K562 (cell line): ENCODE measurements around the gene PIP4K2A. TPM values are rescaled to one million over a fixed set of nuclear protein-coding genes. Genes with fewer than 3 reads are reported as not detected.

Source experiments
- EP400 ChIP-seq: fragments of 450-650 bp; IDR thresholded peaks from 2 replicates; pipeline ENCODE4 v1.6.1; 2017; ENCODE audit warnings: antibody characterized with exemption, mild to moderate bottlenecking, moderate library complexity
- NBN ChIP-seq: fragments of 450-650 bp; IDR thresholded peaks from 2 replicates; pipeline ENCODE4 v1.6.1; 2016; ENCODE audit warnings: low read depth, mild to moderate bottlenecking
- NEUROD1 ChIP-seq: fragments of 150-350 bp; IDR thresholded peaks from 2 replicates; pipeline ENCODE4 v1.6.1; 2014; ENCODE audit warnings: borderline replicate concordance, low read length, low read depth; ENCODE audit not compliant: partially characterized antibody
- POU5F1 ChIP-seq: fragments of 150-350 bp; IDR thresholded peaks from 2 replicates; pipeline ENCODE4 v1.6.1; 2014; ENCODE audit warnings: borderline replicate concordance, low read length, low read depth, mild to moderate bottlenecking; ENCODE audit not compliant: partially characterized antibody
- SMARCA5 ChIP-seq: fragments of 450-650 bp; IDR thresholded peaks from 2 replicates; pipeline ENCODE4 v1.6.1; 2016
- TARDBP ChIP-seq: fragments of 450-650 bp; IDR thresholded peaks from 2 replicates; pipeline ENCODE4 v1.6.1; 2016
- TCF3 ChIP-seq: sonication (generic); formaldehyde crosslinking; IDR thresholded peaks from 2 replicates; pipeline ENCODE4 v1.4.0; 2020; ENCODE audit warnings: mild to moderate bottlenecking, missing genetic modification reagents
- ZBTB1 ChIP-seq: sonication (generic); formaldehyde crosslinking; IDR thresholded peaks from 2 replicates; pipeline ENCODE4 v1.8.1; 2023; ENCODE audit warnings: missing genetic modification reagents, low read depth, mild to moderate bottlenecking, borderline replicate concordance
- ZNF431 ChIP-seq: sonication (generic); formaldehyde crosslinking; IDR thresholded peaks from 2 replicates; pipeline ENCODE4 v1.8.0; 2022; ENCODE audit warnings: mild to moderate bottlenecking, missing genetic modification reagents
- ZNF57 ChIP-seq: fragments of 450-650 bp; formaldehyde crosslinking; IDR thresholded peaks from 2 replicates; pipeline ENCODE4 v1.4.0; 2020; ENCODE audit warnings: mild to moderate bottlenecking, moderate library complexity
- ZNF639 ChIP-seq, 2 experiments: fragments of 200-800 bp in 1 of 2; sonication (Bioruptor generic) in 1 of 2; sonication (generic) in 1 of 2; formaldehyde crosslinking in 1 of 2; IDR thresholded peaks in 1 of 2; conservative IDR thresholded peaks in 1 of 2; 2 replicates each; pipeline versions ENCODE4 v1.5.0 to v1.6.1; 2016 to 2020; ENCODE audit warnings: missing compliant biosample characterization in 1 of 2, missing genetic modification characterization in 1 of 2, missing genetic modification reagents in 1 of 2
- ZNF79 ChIP-seq: fragments of 250-450 bp; sonication (Bioruptor Pico); IDR thresholded peaks from 2 replicates; pipeline ENCODE4 v1.4.0; 2020; ENCODE audit warnings: low read depth, mild to moderate bottlenecking, moderate library complexity
- polyA plus RNA-seq, 8 experiments: library from polyadenylated mRNA; depleted of rRNA in 4 of 8; stranded (reverse) in 5 of 8; unstranded in 3 of 8; fragments of >200 nt; fragmentation: Nextera tagmentation in 2 of 8; fragmentation: Illumina TruSeq in 1 of 8; extraction: Ambion mirVana in 2 of 8; extraction: Trizol in 1 of 8; gene quantifications; 2 replicates each; pipeline versions ENCODE4 v1.2.1 to v1.2.3, GENCODE V29; 2011 to 2014; ENCODE audit warnings: inconsistent platforms in 1 of 8, missing spikeins in 1 of 8
- total RNA-seq, 7 experiments: library from RNA; depleted of rRNA in 6 of 7; stranded (reverse); fragments of >200 nt in 6 of 7; fragmentation: Illumina TruSeq in 2 of 7; extraction: Trizol in 2 of 7; gene quantifications; 2 replicates each; pipeline versions ENCODE4 v1.2.1 to v1.2.3, GENCODE V29; 2011 to 2021; ENCODE audit warnings: low replicate concordance in 1 of 7
- TF ChIP-seq, protein P1 (sequence below), 2 experiments: fragments of 450-650 bp in 1 of 2; sonication (generic) in 1 of 2; formaldehyde crosslinking in 1 of 2; IDR thresholded peaks in 1 of 2; conservative IDR thresholded peaks in 1 of 2; 2 replicates each; pipeline versions ENCODE4 v1.6.1 to v1.8.1; 2016 to 2023; ENCODE audit warnings: mild to moderate bottlenecking in 2 of 2, moderate library complexity in 2 of 2, inconsistent platforms in 1 of 2, missing genetic modification reagents in 1 of 2
- TF ChIP-seq, protein P2 (sequence below): fragments of 250-450 bp; sonication (Bioruptor Pico); IDR thresholded peaks from 2 replicates; pipeline ENCODE4 v1.8.0; 2021; ENCODE audit warnings: borderline replicate concordance, mild to moderate bottlenecking, moderate library complexity; ENCODE audit not compliant: poor library complexity, severe bottlenecking
- TF ChIP-seq, protein P3 (sequence below), 2 experiments: fragments of 450-650 bp; formaldehyde crosslinking in 1 of 2; IDR thresholded peaks; 2 replicates each; pipeline versions ENCODE4 v1.4.0 to v1.6.1; 2014 to 2020; ENCODE audit warnings: mild to moderate bottlenecking in 2 of 2, borderline replicate concordance in 1 of 2, low read depth in 1 of 2

Gene PIP4K2A
- total and polyA plus RNA-seq, 9 of the 15 experiments (the other 6 are each of a cell fraction or from before 2014, with no cell fraction given), result 35.6 to 117 (median 71.9) TPM

DNA sequence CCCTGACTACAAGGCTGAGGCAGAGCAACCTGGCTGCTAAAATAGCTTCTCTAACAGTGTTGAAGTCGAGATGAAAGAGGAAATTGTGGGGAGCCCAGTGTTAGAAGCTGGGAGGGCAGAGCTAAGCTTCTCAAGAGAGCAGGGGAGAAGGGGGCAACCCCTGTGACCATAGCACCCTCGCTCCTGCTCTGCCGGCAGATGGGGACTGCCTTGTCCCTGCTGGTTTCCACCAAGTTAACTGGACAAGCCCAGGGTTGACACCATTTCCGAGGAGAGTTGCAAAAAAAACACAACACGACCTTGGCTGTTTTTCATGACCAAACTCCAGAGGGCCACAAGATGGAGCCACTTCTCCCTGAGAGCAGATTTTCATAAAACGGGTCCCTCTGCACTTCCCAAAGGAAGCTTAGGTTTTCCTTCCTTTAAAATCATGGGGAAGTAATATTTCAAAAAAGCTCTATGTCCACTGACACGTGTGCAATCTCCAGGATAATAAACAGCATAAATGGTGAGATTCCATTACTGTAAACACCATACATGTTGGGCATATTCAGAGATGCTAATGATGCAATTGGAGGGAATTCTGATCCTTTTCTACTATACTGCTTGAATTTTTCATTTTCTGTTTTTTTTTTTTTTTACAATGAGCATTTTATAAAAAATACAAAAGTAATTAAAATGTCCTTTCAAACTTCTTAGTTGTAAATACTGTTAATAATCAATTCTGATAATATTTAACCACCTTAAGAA is 140.4 kb downstream of the PIP4K2A start (continued):
- TF ChIP-seq, protein P1, sequence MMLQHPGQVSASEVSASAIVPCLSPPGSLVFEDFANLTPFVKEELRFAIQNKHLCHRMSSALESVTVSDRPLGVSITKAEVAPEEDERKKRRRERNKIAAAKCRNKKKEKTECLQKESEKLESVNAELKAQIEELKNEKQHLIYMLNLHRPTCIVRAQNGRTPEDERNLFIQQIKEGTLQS (IDR thresholded peaks at IDR 0.05), result peak; percentile 56; the same call in 1 of the 2 replicates
- TF ChIP-seq, protein P1 (CRISPR knock-in tag; conservative IDR thresholded peaks at IDR 0.05), result no peak
- TF ChIP-seq NBN (no peak), ZNF57 (CRISPR knock-in tag) (no peak), ZNF431 (CRISPR knock-in tag) (no peak), TCF3 (CRISPR knock-in tag) (no peak), TARDBP (no peak), ZNF79 (no peak), SMARCA5 (peak; percentile 74; the same call in 1 of the 2 replicates), EP400 (no peak), ZBTB1 (CRISPR knock-in tag) (no peak), NEUROD1 (no peak), POU5F1 (no peak), ZNF639 (CRISPR knock-in tag; conservative IDR thresholded peaks at IDR 0.05 in 1 of 2, IDR thresholded peaks at IDR 0.05 in 1 of 2) (no peak)
- TF ChIP-seq, protein P2, sequence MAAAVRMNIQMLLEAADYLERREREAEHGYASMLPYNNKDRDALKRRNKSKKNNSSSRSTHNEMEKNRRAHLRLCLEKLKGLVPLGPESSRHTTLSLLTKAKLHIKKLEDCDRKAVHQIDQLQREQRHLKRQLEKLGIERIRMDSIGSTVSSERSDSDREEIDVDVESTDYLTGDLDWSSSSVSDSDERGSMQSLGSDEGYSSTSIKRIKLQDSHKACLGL (CRISPR knock-in tag), result no peak
- TF ChIP-seq, protein P3, sequence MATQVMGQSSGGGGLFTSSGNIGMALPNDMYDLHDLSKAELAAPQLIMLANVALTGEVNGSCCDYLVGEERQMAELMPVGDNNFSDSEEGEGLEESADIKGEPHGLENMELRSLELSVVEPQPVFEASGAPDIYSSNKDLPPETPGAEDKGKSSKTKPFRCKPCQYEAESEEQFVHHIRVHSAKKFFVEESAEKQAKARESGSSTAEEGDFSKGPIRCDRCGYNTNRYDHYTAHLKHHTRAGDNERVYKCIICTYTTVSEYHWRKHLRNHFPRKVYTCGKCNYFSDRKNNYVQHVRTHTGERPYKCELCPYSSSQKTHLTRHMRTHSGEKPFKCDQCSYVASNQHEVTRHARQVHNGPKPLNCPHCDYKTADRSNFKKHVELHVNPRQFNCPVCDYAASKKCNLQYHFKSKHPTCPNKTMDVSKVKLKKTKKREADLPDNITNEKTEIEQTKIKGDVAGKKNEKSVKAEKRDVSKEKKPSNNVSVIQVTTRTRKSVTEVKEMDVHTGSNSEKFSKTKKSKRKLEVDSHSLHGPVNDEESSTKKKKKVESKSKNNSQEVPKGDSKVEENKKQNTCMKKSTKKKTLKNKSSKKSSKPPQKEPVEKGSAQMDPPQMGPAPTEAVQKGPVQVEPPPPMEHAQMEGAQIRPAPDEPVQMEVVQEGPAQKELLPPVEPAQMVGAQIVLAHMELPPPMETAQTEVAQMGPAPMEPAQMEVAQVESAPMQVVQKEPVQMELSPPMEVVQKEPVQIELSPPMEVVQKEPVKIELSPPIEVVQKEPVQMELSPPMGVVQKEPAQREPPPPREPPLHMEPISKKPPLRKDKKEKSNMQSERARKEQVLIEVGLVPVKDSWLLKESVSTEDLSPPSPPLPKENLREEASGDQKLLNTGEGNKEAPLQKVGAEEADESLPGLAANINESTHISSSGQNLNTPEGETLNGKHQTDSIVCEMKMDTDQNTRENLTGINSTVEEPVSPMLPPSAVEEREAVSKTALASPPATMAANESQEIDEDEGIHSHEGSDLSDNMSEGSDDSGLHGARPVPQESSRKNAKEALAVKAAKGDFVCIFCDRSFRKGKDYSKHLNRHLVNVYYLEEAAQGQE (IDR thresholded peaks at IDR 0.05; ENCODE audit: borderline replicate concordance), result peak; percentile 59; the same call in 1 of the 2 replicates
- TF ChIP-seq, protein P3 (CRISPR knock-in tag; IDR thresholded peaks at IDR 0.05; ENCODE audit: low read depth), result no peak
